Measurements from ENCODE around the gene PRKACA. TPM values are rescaled to one million over a fixed set of nuclear protein-coding genes. Genes with fewer than 3 reads are reported as not detected.

Gene PRKACA
- total RNA-seq, result 100 to 1,000 TPM; 101 to 103 TPM
- long read RNA-seq, donor 1, partial matches to known transcripts, result 1 of 17 reads
- long read RNA-seq, donor 1, other reads (novel, unspliced or antisense), result 14 of 17 reads
- long read RNA-seq, donor 2, partial matches to known transcripts, result 1 of 8 reads
- long read RNA-seq, donor 2, other reads (novel, unspliced or antisense), result 7 of 8 reads

DNA sequence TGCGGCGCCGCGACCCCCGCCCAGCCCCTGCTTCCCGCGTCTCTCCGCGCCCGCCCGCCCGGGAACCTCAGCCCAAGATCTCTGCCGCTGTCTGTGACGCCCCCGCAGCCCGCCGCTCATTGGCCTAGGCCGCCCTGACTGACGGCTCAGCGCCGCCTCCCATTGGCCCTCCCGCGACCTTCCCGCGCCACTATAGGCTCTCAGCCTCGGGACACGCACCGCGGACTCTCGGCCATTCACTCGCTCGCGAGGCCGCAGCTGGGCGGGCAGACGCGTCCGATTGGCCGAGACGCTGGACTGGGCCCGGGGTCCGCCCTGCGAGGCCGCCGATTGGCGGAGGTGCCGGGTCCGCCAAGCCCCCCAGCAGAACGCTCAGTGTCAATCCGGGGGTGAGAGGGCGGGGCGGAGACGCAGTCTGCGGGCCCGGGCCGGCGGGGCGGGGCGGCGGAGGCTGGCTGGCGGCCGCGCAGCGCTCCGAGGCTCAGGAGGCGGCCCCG lies at the start of gene PRKACA:
Gene PRKACA (minus strand): TSS at position 95 of the 497 bp plus-strand sequence. CDS start 215 bp downstream, outside the sequence.
- DNase-seq (ENCODE audit: low spot score), result peak; percentile 100
- intact Hi-C loops (cut with DNase I), result no loop called here

DNA sequence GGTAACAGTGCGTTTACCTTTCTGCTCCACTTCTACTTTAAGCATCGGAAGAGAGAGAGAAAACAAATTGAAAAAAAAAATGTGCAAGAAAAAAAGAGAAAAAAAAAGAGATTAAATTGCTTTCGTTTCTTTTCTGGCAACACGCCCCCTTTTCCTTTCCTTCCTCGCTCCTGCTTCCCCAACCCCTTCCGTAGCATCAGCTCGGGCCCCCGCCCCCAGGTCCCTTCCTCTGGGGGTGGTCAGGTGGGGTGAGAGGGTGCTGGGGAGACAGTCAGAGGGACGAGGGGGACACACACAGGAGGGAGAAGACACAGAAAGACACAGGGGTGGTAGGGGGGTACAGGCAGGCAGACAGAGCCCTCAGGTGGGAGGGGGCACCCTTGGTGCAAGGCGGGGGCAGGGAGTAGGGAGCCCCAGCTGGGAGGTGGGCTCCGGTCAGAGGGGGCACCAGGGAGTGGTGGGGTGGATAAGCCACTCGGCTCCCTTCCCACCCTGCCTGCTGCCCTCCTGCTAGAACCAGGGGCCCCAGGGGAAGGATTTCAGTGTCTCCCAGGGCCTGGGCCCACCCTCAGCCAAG lies 49.5 kb upstream of the PRKACA start:
- intact Hi-C loops (cut with DNase I), result no loop called here
- no peak for DNase-seq (ENCODE audit: low spot score)

DNA sequence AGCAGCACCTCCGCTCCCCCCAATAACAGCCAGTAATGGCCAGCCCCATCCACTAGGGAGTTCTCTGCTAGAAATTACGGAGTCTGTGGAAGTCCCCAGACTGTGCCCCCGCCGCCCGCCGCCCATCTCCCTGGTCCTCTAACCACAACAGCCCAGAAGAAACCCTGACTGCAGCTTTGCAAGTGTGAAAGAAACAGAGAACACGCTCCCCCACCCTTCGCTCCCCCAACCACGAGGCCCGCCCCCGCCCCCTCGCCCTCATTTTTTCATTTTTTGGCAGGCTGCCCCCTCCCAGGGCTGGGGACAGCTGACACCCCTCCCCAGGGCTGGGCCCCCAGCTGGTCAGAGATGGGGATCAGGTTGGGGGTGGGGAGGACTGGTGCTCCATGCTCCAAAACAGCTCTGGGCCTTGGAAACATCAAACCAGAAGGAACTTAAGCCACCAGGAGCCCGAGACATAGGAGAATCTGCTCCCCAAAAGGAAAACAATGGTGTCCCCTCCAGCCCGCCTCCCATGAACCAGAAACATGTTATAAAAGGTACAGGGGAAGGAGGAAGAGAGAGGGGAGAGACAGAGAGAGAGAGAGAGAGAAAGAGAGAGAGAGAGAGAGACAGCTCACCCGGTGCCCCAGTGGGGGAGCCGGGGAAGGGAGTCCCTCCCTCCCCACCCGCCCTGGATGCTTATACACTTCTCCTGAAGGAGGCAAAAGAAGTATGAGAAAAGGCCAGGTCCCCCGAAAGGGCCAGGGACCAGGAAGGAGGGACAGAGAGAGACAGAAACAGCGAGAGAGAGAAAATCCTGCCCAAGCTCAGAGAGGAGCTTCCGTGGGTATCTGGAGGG lies 48.6 kb upstream of the PRKACA start:
- DNase-seq (ENCODE audit: low spot score), result no peak
- intact Hi-C loops (cut with DNase I), result no loop called here

DNA sequence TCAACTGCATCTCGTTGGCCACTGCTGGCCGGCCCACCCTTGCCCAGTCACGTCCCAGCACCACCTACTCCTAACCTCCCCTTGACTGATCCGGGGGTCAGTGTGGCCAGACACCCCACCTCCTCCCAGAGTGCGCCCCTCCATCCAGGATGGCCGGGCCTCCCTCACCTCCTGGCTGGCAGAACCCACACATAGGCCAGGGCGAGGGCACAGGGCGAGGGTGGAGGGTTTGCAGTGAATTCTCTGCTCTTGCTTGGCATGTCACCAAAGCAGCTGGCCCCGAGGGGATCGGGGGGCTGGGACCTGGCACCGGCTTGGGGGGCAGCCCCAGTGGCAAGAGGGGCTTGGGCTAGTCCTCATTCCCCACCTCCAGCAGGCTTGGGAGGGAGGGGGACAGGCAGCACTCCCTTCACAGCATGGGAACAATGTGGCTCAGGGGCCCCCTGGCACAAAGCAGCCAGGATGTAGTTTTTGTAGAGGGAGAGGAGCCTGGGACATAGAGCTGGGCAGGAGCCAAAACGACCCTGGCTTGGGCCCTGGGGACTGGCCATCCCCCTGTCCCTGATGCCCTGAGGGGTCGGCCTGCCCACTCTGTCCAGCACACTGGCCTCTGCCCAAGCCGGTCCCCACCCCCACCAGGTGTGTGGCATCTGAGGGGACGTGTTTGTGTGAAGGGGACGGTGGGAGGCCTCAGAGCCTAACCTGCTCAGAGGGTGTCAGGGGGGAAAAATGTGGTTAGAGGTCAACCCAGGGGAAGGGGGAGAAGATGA lies 47.3 kb upstream of the PRKACA start:
- intact Hi-C loops (cut with DNase I), result no loop called here
- DNase-seq (ENCODE audit: low spot score), result no peak

DNA sequence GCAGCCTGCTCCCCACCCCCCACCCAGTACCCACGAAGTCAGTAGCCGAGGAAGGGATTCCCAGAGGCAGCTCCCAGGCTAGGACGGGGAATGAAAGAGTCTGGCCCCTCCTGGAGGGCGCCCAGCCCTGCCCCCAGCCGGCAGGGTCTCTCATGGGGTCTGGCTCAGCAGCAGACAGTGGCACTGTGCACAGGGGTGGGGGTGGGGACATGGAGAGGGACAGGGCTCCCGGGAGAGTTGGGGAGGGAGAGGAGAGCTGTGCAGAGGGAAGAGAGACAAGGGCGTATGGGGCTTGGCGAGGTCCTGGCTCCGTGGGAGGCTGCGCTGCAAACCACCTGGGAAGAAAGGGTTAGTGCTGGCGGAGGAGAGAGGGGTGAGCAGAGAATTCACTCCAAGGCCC lies 46.5 kb upstream of the PRKACA start:
- no peak for DNase-seq (ENCODE audit: low spot score)
- intact Hi-C loops (cut with DNase I), result no loop called here

DNA sequence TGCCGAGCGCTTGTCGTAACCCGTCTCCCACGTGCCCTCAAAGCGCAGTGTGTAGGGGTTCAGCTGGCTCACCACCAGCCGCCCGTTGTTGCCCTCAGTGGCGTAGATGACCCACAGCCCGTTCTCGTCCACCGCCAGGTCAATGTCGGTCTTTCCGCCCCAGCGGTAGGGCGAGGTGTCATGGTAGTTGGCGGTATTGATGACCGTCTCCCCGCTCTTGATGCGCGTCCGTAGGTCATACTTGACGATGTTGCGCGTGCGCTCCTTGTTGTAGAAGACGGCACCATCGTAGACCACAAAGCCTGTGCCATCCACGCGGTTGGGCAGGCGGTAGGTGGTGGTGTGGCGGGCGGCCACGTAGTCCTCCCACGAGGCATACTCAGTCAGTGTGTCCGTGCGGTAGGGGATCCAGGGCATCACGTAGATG lies 45.3 kb upstream of the PRKACA start:
- DNase-seq (ENCODE audit: low spot score), result no peak

DNA sequence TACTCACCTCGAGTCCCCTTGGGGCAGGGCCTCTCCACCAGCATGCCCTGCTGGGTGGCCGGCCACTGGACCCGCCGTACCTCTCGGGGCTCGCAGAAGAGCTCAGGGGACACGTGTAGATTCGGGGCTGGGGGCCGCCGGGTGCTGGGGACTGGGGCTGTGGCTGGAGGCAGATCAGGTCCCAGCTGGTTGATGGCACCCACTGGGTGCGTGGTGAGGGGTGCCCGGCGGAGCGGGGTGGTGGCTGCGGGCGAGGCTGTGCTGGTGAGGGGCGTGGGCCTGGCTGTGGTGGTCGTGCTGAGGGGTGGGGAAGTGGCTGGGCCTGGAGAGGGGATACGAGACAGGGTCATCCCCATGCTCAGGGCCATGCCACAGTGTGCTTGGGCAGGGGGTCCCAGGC lies 43.7 kb upstream of the PRKACA start:
- DNase-seq (ENCODE audit: low spot score), result no peak
- intact Hi-C loops (cut with DNase I), result no loop called here

More for the DNA sequence above, 45.3 kb upstream of the PRKACA start:
- intact Hi-C loops (cut with DNase I), result no loop called here

DNA sequence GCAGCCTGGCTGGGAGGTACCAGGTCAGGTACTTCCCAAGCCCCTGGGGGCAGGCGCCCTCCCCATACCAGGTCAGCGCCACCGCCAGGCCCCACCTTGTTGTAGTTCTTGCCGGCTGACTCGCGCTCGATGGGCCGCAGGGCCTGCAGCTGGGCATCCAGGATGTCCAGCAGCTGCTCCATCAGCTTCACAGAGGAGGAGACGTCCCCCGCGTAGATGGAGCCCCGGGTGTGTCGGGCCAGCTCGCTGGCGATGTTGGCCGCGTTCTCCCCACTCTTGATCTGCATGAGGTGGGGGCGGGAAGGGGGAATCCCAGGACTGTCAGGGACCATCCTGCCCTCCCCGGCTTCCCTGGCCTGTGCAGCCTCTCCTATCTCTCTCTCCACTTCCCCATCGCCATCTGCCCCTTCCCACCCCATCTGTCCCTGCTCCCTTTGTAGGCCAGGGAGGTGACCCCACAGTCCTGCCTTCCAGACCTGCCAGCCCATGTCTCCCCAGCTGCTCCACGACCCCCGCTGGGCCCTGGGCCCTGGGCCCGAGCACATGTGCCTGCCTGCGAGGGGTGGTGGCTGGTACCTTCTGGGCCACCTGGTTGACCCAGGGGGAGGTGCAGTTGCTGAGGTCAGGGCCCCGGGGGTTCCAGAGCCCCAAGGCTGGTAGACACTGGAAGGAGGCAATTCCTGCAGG lies 42.6 kb upstream of the PRKACA start:
- no peak for DNase-seq (ENCODE audit: low spot score)
- intact Hi-C loops (cut with DNase I), result no loop called here

DNA sequence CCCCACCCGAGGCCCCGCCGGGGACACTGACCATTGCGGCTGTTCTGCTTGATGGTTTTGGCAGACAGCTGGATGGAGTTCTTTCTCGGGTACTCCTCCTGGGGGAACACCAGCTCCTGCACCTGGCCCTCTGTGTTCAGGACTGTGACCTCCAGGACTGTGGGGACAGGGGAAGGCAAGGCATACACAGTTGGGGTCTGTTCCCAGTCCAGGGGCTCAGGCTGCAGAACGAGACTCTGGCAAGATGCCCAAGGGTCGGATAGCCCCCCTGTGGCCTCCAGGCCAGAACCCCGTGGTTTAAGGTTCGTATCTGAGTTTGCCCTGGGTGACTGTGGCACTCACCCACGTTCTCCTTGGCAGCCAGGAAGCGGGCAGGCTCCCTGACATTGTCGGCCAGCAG lies 41.5 kb upstream of the PRKACA start:
- no peak for DNase-seq (ENCODE audit: low spot score)
- intact Hi-C loops (cut with DNase I), result no loop called here

DNA sequence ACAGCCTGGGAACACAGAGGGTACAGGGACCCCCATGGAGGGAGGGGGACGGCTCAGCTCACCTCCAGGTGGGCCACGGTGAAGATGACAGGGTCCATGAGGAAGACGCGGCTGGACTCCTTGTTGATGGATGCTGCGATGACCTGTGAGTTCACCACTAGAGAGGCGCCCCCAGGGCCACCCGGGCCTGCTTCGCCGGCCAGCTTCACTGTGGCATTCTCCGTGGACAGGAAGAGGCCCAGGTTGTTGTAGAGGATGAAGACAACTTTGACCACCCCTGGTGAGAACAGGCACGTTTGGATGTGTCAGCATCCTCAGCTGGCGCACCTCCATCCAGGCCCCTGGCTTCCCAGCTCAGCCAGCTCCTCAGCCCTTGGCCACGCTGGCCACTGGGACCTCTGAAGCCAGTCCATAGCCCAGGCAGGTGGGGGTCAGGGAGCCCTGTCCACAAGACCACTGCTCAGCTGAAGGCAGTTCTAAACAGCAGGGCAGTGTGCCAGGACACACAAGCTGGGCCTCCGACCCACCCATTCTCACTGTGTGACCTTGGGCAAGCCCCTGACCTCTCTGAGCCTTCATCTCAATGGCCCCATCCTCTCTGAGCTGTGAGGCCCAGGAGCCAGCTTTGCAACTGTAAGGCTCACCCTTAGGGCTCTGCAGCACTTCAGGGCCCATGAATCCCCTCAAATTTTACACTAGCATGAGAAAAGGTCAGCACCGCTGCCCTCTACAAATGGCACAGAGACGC lies 40.9 kb upstream of the PRKACA start:
- no peak for DNase-seq (ENCODE audit: low spot score)
- intact Hi-C loops (cut with DNase I), result no loop called here

DNA sequence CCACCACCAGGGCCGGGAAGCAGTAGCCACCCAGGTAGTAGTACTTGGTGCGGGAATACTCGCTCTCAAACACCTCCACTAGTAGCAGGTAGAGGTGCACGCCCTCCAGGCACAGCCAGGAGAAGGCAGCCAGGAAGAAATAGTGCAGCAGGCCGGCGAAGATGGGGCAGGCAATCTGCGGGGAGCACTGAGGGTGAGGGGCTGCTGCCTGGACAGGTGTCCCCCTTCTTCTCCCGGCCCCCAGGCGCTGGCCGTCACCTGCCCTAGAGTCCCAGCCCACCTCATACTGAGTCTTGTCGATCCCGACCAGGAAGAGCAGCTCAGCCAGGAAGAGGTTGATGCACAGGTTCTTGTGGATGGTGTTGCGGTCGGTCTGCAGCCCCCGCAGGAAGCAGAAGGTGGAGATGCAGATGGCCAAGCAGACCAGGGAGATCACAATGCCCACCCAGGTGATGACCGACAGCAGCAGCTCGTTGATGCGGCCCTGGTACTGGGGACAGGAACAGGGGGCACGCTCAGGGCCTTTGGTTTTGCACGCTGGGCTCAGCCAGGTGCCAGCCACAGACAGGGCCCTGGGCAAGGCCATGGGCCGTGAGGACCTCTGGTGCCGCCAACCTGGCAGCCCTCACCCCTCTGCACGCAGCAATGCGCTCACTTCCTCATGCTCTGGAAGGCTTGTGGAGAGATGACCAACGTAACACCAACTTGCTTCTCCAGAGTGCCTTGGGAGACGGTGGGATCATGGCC lies 39.6 kb upstream of the PRKACA start:
- intact Hi-C loops (cut with DNase I), result no loop called here
- DNase-seq (ENCODE audit: low spot score), result no peak

DNA sequence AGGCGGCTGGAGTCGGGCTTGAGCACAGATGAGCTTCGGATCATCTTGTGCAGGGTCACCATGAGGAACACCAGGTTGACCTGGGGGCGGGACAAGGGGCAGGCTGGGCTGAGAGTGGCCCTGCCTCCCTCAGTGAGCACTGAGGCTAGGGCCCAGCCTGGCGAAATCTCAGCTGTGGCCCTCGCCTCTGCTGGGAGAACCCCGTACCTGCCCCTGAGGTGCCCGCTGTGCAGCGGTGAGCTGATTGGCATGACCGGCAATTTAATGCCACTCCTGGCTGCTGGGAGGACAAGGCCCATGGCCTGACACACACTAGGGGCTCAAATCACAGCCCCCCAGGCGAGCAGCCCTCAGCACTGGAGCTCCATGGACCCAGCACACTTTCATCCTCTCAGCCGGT lies 38.6 kb upstream of the PRKACA start:
- intact Hi-C loops (cut with DNase I), result no loop called here
- no peak for DNase-seq (ENCODE audit: low spot score)

DNA sequence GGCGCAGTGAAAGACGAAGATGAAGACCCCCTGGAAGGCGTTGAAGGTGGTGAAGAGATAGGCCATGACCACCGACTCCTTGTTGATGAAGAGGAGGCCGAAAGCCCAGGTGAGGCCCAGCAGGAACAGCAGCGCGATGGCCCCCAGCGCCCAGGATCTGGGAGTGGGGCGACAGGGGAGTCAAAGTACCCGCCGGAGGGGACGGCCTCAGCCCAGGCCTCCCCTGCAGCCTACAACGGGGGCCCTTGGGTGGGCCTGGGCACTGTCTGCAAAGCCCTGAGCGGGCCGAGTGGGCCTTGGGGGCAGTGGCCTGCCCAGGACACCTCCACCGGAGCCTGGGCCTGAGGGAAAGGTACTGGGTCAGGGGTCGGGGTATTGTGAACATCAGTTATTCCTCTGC lies 37.8 kb upstream of the PRKACA start:
- no peak for DNase-seq (ENCODE audit: low spot score)
- intact Hi-C loops (cut with DNase I), result no loop called here

DNA sequence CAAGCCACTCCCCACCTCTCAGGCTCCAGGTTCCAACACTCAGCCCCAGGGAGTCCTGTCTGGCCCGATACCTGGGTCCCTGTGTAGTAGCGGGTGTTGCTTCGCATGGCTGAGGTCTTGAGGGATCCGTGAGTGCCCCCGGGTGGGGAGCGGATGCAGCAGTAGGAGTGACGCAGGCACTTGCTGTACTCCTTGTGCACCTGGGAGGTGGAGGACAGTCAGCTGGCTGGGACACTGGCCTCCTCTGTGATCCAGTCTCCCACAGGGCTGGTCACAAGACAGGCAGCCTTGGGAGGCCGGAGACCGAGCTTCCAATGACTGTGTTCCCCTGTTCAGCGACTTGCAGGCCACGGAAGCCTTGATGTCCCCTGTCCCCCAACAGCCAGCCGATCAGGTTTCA lies 35.2 kb upstream of the PRKACA start:
- DNase-seq (ENCODE audit: low spot score), result no peak
- intact Hi-C loops (cut with DNase I), result no loop called here

DNA sequence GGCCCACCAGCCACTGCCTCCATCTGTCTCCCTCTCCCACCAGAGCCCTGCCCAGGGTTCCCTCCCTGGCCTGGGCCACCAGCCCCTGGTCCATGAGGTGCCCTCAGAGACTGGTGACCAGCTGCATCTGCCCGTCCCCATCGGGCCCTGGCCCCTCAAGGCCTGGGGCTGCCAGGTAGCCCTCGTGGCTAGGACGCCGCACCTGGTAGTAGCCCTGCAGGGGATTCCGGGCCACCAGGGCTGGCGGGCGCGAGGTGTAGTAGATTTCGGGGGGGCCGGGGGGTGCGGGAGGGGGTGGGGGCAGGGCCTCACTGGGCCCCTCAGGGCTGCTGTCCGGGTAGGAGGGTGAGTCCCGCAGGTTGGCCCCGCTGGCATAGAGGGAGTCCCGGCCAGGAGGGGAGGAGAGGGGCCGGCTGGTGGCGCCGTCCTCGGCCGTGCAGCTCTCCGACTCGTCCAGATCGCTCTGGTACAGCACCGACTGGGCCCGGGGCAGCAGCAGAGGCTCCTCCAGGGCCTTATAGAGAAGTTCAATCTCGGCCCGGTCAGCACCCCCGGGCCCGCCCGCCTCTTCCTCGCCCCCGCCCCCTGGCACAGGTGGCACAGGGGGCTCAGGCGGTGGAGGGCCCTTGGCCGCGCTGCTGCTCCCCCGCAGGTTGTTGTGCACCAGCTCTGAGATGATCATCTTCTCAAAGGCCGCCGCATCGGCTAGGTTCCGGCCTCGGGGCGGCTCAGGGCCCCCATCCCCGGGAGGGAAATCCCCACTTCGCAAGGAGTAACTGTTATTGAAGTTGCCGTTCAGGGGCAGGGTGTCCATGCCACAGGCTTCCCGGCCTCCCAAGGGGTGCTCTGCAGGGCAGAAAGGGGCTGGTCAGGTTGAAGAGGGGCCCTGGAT lies 33.5 kb upstream of the PRKACA start:
- intact Hi-C loops (cut with DNase I), result loop anchor here in 1 of 2 donors (1.0 kb wide), 1 partner anchor 27 kb away; no protein-coding TSS in a partner anchor
- DNase-seq (ENCODE audit: low spot score), result no peak

DNA sequence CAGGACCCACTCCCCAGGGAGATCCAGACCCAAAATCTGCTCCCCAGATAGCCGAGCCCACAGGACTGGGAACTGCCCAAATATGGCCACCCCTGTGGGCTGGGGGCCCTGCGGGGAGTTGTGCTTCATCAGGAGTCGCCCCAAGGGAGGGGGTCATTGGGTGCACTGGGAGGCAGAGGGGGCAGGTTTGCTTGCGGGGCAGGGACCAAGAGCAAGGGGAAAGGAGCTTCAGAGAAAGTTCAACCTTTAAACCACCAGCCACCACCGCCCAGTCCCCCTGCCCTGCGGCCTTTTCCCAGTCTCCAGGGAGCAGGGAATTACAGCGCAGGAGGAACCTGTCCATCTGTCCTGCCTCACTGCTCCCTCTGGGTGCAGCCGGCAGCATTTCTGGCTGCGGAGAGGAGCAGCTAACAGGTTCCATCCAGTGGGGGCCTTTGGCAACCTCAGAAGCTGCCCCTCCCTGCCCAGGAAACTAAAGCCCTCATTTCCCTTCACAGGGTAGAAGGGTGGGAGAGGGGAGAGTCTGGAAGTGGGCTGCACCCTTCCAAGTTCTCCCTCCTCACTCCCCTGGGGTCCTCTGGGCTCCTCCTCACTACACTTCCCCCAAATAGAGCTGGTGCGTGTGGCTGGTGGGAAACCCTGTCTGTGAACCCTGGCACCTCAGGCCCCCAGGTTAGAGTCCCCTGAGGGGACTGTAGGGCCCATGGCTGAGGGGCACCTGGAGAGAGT lies 32.6 kb upstream of the PRKACA start:
- intact Hi-C loops (cut with DNase I), result loop anchor here in 1 of 2 donors (1.0 kb wide), 1 partner anchor 26 kb away; no protein-coding TSS in a partner anchor
- DNase-seq (ENCODE audit: low spot score), result no peak

Data from posterior vena cava (tissue), 2 donors.